ENCODE data around the gene GDF15. TPM values are rescaled to one million over a fixed set of nuclear protein-coding genes. Genes with fewer than 3 reads are reported as not detected.

The GDF15 gene
- total and polyA plus RNA-seq, 2 experiments from 2014 or later = 12.6 to 19.8 TPM

- Histone ChIP-seq H3K36me3 (ENCODE audit: insufficient read depth) (no peaks in the 10 kb centered on the region), H3F3A (replicated peaks; ENCODE audit: low read depth) (peaks cover 24% of the 10 kb centered on the region), H4K20me1 (replicated peaks; ENCODE audit: insufficient read depth) (no peaks in the 10 kb centered on the region; the same call in 1 of the 2 replicates), H3K79me2 (replicated peaks; ENCODE audit: insufficient read depth) (no peaks in the 10 kb centered on the region), H3K9me2 (ENCODE audit: insufficient read depth) (no peaks in the 10 kb centered on the region), H3K4me3 (no peak overlapping the region), H3K4me2 (no peak overlapping the region; the same call in 1 of the 2 replicates), H3K4me1 (ENCODE audit: insufficient read depth) (peaks cover 8% of the 10 kb centered on the region), H3K27ac (ENCODE audit: low read depth) (no peak overlapping the region), H2AFZ (no peak overlapping the region), H3K27me3 (ENCODE audit: insufficient read depth) (peaks cover 26% of the 10 kb centered on the region)
- Mint-ChIP-seq H3K27ac (no peak overlapping the region), H3K27me3 (ENCODE audit: insufficient read depth, low read depth, poor library complexity) (peaks cover 44% of the 10 kb centered on the region), H3K4me1 (peaks cover 37% of the 10 kb centered on the region), H3K9me3 (no peaks in the 10 kb centered on the region), H3K36me3 (ENCODE audit: low read depth) (no peaks in the 10 kb centered on the region), H3K4me3 (no peak overlapping the region)
- no peak for TF ChIP-seq ETS1 (IDR thresholded peaks at IDR 0.05)
- TF ChIP-seq NANOG (IDR thresholded peaks at IDR 0.05; ENCODE audit: borderline replicate concordance) = no peak
- no peak for TF ChIP-seq REST (IDR thresholded peaks at IDR 0.05; ENCODE audit: unreplicated experiment)
- no peak for TF ChIP-seq POLR2AphosphoS5 (IDR thresholded peaks at IDR 0.05; ENCODE audit: low read depth)
- TF ChIP-seq ZNF331 (CRISPR knock-in tag; IDR thresholded peaks at IDR 0.05; ENCODE audit: low read depth) = no peak
- TF ChIP-seq CREB1 (CRISPR knock-in tag; IDR thresholded peaks at IDR 0.05; ENCODE audit: low read depth) = no peak
- no peak for TF ChIP-seq EZH2 (IDR thresholded peaks at IDR 0.05; ENCODE audit: low read depth, unreplicated experiment)
- TF ChIP-seq CTCF (conservative IDR thresholded peaks at IDR 0.05; ENCODE audit: low read depth in 2 of 2) = no peak
- no peak for TF ChIP-seq STAT1 (IDR thresholded peaks at IDR 0.05; ENCODE audit: unreplicated experiment)
- TF ChIP-seq JUNB (IDR thresholded peaks at IDR 0.05; ENCODE audit: unreplicated experiment) = no peak
- TF ChIP-seq EZH2phosphoT487 (IDR thresholded peaks at IDR 0.05; ENCODE audit: unreplicated experiment) = no peak
- TF ChIP-seq ZNF114 (CRISPR knock-in tag; IDR thresholded peaks at IDR 0.05) = no peak
- TF ChIP-seq ZNF462 (CRISPR knock-in tag; IDR thresholded peaks at IDR 0.05) = no peak
- no peak for ATAC-seq
- no peak for DNase-seq (ENCODE audit: low spot score)
Observed at GRCh38 chr19:18415178-18415867, 29.4 kb downstream of the GDF15 start.

Data from GM23338 (cell line).